GM12873 (cell line): Measurements from ENCODE around the gene CYP8B1.
A peak's percentile ranks its signal among the peaks of the same experiment; 100 is the strongest.

Experiments used
- CTCF ChIP-seq: IDR thresholded peaks from 2 replicates; pipeline ENCODE4 v1.5.1; 2012; ENCODE audit warnings: low read depth, mild to moderate bottlenecking, moderate library complexity, low read length, control low read depth; ENCODE audit not compliant: insufficient read depth; ENCODE audit errors: missing control alignments

Gene CYP8B1

GRCh38 chr3:42880601-42881451 is 5.1 kb upstream of the CYP8B1 start:
- peak; percentile 94 for TF ChIP-seq CTCF

- no peak for TF ChIP-seq CTCF
These were observed 4.5 kb upstream of the CYP8B1 start for GRCh38 chr3:42880183-42880582.

- TF ChIP-seq CTCF = no peak
These were observed 2.2 kb upstream of the CYP8B1 start for GRCh38 chr3:42877881-42878280.

GRCh38 chr3:42876940-42877720 is 1.5 kb upstream of the CYP8B1 start:
- TF ChIP-seq CTCF = no peak

- TF ChIP-seq CTCF = no peak
These were observed 722 bp upstream of the CYP8B1 start for GRCh38 chr3:42876401-42876800.

GRCh38 chr3:42874749-42875148 is 930 bp downstream of the CYP8B1 start:
- TF ChIP-seq CTCF = no peak

GRCh38 chr3:42873221-42873982 is 2.3 kb downstream of the CYP8B1 start:
- TF ChIP-seq CTCF = no peak
